ENCODE data around the gene DENND4C.

DNA sequence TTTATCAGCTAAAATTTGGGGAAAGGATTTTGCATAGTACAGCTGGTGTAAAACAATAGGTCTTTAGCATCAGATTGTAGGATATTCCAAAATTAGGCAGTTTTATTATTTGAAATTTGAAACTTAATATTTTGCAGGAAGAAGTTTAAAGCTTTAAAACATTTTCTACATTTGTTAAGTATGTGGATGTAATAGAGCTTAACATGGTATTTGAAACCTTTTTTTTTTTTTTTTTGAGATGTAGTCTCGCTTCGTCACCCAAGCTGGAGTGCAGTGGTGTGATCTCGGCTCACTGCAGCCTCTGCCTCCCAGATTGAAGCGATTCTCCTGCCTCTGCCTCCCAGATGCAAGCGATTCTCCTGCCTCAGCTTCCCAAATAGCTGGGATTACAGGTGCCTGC lies 2.9 kb downstream of the DENND4C start:
- TF ChIP-seq, protein P1, sequence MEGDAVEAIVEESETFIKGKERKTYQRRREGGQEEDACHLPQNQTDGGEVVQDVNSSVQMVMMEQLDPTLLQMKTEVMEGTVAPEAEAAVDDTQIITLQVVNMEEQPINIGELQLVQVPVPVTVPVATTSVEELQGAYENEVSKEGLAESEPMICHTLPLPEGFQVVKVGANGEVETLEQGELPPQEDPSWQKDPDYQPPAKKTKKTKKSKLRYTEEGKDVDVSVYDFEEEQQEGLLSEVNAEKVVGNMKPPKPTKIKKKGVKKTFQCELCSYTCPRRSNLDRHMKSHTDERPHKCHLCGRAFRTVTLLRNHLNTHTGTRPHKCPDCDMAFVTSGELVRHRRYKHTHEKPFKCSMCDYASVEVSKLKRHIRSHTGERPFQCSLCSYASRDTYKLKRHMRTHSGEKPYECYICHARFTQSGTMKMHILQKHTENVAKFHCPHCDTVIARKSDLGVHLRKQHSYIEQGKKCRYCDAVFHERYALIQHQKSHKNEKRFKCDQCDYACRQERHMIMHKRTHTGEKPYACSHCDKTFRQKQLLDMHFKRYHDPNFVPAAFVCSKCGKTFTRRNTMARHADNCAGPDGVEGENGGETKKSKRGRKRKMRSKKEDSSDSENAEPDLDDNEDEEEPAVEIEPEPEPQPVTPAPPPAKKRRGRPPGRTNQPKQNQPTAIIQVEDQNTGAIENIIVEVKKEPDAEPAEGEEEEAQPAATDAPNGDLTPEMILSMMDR (IDR thresholded peaks at IDR 0.05; ENCODE audit: low read length) = no peak
- TF ChIP-seq EZH2 (IDR thresholded peaks at IDR 0.05; ENCODE audit: borderline replicate concordance, low read length) = no peak

Measured in OCI-LY1 (cell line).